Ovary (tissue), 3 donors: ENCODE data around the gene TSPAN1.

ENCODE experiments used
- POLR2A ChIP-seq: fragments of 450-650 bp; IDR thresholded peaks from one replicate; pipeline ENCODE4 v1.6.1; 2017; ENCODE audit warnings: antibody characterized with exemption, mild to moderate bottlenecking, moderate library complexity
- TF ChIP-seq, protein P1 (sequence below), 3 donors: fragments of 450-650 bp in 2 of 3; fragments of 200-600 bp in 1 of 3; IDR thresholded peaks; one replicate each; pipeline versions ENCODE4 v1.5.1 to v1.8.0; 2016 to 2022; ENCODE audit warnings: antibody characterized with exemption in 3 of 3, mild to moderate bottlenecking in 1 of 3
- donor health status: DM: no; HTN: no; CAD: no.

DNA sequence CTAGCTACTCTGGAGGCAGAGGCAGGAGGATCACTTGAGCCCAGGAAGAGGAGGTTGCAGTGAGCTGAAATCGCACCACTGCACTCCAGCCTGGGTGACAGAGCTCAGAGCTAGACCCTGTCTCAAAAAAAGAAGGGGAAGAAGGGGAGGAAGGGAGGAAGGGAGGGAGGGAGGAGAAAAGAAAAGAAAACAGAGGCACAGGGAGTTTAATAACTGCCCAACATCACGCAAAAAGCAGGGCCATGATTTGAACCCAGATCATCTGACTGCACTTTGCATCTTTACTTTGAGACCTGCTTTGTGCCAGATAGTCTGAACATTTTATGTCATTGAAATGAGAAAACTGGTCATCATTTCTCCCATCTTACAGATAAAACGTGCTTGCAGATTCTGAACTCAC, 30.3 kb downstream of the TSPAN1 start:
- TF ChIP-seq, protein P1, sequence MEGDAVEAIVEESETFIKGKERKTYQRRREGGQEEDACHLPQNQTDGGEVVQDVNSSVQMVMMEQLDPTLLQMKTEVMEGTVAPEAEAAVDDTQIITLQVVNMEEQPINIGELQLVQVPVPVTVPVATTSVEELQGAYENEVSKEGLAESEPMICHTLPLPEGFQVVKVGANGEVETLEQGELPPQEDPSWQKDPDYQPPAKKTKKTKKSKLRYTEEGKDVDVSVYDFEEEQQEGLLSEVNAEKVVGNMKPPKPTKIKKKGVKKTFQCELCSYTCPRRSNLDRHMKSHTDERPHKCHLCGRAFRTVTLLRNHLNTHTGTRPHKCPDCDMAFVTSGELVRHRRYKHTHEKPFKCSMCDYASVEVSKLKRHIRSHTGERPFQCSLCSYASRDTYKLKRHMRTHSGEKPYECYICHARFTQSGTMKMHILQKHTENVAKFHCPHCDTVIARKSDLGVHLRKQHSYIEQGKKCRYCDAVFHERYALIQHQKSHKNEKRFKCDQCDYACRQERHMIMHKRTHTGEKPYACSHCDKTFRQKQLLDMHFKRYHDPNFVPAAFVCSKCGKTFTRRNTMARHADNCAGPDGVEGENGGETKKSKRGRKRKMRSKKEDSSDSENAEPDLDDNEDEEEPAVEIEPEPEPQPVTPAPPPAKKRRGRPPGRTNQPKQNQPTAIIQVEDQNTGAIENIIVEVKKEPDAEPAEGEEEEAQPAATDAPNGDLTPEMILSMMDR (IDR thresholded peaks at IDR 0.05): no peak
- no peak for TF ChIP-seq POLR2A
